ENCODE measurements around the gene PHEX. TPM values are rescaled to one million over a fixed set of nuclear protein-coding genes. Genes with fewer than 3 reads are reported as not detected.

PHEX gene
- total RNA-seq, 1 donor from 2014 or later: 1.1 TPM

DNA sequence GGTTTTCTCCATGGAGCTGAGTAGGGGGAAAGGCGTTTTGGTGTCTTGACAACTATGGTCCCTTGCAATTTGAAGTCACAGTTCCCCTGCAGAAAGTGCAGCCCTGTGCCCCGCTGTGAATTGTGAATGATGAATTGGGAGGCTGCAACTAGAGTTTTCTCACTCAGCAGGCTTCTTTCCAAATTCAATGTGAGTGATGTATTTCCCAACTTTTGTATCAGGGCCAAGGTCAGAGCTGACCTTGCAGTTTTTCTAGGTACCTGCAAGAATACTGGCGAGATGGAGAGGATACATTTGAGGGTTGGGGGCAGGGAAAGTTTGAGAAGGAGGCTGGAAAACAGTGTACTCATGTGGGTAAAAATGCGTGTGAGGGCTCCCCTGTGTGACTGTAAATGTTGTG, 11.7 kb downstream of the PHEX start:
- H3K27me3 Mint-ChIP-seq (ENCODE audit: low read depth): no peaks in the 10 kb centered on the region
- H3K4me3 Mint-ChIP-seq (ENCODE audit: unreplicated experiment): no peak overlapping the region
- TF ChIP-seq, protein P1, sequence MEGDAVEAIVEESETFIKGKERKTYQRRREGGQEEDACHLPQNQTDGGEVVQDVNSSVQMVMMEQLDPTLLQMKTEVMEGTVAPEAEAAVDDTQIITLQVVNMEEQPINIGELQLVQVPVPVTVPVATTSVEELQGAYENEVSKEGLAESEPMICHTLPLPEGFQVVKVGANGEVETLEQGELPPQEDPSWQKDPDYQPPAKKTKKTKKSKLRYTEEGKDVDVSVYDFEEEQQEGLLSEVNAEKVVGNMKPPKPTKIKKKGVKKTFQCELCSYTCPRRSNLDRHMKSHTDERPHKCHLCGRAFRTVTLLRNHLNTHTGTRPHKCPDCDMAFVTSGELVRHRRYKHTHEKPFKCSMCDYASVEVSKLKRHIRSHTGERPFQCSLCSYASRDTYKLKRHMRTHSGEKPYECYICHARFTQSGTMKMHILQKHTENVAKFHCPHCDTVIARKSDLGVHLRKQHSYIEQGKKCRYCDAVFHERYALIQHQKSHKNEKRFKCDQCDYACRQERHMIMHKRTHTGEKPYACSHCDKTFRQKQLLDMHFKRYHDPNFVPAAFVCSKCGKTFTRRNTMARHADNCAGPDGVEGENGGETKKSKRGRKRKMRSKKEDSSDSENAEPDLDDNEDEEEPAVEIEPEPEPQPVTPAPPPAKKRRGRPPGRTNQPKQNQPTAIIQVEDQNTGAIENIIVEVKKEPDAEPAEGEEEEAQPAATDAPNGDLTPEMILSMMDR (IDR thresholded peaks at IDR 0.05): no peak
- no peaks in the 10 kb centered on the region for H3K4me1 Mint-ChIP-seq (ENCODE audit: low read depth)
- peaks cover 2% of the 10 kb centered on the region for H3K36me3 Mint-ChIP-seq (ENCODE audit: low read depth)
- no peaks in the 10 kb centered on the region for H3K9me3 Mint-ChIP-seq (ENCODE audit: low read depth)
- H3K27ac Mint-ChIP-seq (ENCODE audit: unreplicated experiment): no peak overlapping the region
- no peak for DNase-seq (ENCODE audit: low spot score)

DNA sequence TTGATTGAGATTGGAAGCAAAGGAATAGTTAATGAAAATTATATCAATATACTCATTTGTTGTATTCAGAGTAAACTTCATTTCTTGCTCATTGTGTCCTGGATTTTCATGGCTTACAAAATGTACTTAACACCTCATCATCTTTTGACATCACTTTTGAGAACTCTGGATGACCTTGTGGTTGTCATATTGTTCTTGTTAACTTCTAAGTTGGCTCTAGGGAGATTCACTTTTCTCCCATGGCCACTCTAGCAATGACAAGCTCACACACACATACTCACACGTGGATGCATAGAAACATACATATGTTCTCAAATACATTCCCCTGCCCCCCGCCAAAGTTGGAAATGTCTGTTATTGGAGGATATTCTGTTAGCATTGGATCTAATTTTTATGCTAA, 15.3 kb downstream of the PHEX start:
- no peaks in the 10 kb centered on the region for H3K9me3 Mint-ChIP-seq (ENCODE audit: low read depth)
- no peak for DNase-seq (ENCODE audit: low spot score)
- H3K27me3 Mint-ChIP-seq (ENCODE audit: low read depth): no peaks in the 10 kb centered on the region
- no peak overlapping the region for H3K27ac Mint-ChIP-seq (ENCODE audit: unreplicated experiment)
- H3K36me3 Mint-ChIP-seq (ENCODE audit: low read depth): no peaks in the 10 kb centered on the region
- H3K4me3 Mint-ChIP-seq (ENCODE audit: unreplicated experiment): no peak overlapping the region
- TF ChIP-seq, protein P1 (IDR thresholded peaks at IDR 0.05): no peak
- no peaks in the 10 kb centered on the region for H3K4me1 Mint-ChIP-seq (ENCODE audit: low read depth)

DNA sequence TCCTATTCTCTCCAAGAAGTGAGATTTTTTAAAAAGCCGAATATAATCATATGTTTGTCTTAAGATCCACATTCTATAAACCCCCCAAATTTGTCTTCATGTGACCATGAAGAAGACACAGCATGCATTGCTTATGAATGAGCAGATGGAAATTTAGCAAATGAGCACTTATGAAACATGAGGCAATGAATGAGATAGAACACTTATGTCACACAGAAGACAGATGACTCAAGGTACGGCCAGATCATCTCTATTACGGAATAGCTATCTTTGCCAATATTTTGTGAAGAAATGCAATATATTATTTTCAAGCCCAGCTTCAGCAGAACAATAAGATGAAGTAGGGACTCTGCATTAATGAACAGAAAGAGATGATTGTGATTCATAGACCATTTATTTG, 21.4 kb downstream of the PHEX start:
- Mint-ChIP-seq H3K27me3 (ENCODE audit: low read depth) (no peaks in the 10 kb centered on the region), H3K9me3 (ENCODE audit: low read depth) (no peaks in the 10 kb centered on the region), H3K36me3 (ENCODE audit: low read depth) (no peaks in the 10 kb centered on the region), H3K4me1 (ENCODE audit: low read depth) (no peaks in the 10 kb centered on the region), H3K4me3 (ENCODE audit: unreplicated experiment) (no peak overlapping the region), H3K27ac (ENCODE audit: unreplicated experiment) (no peak overlapping the region)
- TF ChIP-seq, protein P1 (IDR thresholded peaks at IDR 0.05): no peak
- DNase-seq (ENCODE audit: low spot score): no peak

DNA sequence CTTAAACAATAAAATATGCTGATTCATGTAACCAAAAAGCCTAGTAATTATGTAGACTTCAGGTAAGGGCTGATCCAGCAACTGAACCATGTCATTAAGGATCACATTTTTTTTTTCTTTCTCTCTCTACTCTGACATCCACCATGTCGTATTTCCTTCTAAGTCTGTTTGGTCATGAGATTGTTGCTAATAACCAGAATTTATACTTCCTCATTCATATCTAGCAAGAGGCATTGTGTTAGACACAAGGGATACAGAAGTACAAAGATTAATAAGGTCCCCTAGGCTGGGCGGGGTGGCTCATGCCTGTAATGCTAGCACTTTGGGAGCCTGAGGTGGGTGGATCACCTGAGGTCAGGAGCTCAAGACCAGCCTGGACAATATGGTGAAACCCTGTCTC, 24.1 kb downstream of the PHEX start:
- no peak overlapping the region for H3K27ac Mint-ChIP-seq (ENCODE audit: unreplicated experiment)

DNA sequence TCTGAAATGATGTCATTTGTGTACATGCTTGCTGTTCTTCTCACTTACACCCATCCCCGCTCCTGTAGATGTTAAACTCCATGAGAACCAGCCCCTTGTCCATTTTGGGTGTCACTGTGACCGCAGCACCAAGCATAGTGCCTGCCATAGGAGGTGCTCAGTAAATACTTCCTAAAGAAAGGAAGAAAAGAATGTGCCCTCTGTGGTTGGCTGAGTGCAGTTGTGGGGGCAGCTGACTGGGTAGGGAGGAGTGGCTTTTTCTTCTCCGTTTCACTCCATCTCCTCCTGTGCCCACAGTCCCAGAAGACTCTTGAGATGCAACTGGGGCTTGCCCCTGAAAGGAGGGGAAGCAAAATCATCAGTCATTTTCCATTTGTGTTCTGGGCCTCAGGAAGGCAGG, 25.5 kb downstream of the PHEX start:
- DNase-seq (ENCODE audit: low spot score): no peak
- no peak overlapping the region for H3K4me3 Mint-ChIP-seq (ENCODE audit: unreplicated experiment)
- no peaks in the 10 kb centered on the region for H3K36me3 Mint-ChIP-seq (ENCODE audit: low read depth)
- H3K27me3 Mint-ChIP-seq (ENCODE audit: low read depth): no peaks in the 10 kb centered on the region
- H3K9me3 Mint-ChIP-seq (ENCODE audit: low read depth): no peaks in the 10 kb centered on the region
- no peak overlapping the region for H3K27ac Mint-ChIP-seq (ENCODE audit: unreplicated experiment)
- peaks cover 16% of the 10 kb centered on the region for H3K4me1 Mint-ChIP-seq (ENCODE audit: low read depth)
- TF ChIP-seq, protein P1 (IDR thresholded peaks at IDR 0.05): no peak

More for the DNA sequence above, 24.1 kb downstream of the PHEX start:
- Mint-ChIP-seq H3K4me1 (ENCODE audit: low read depth) (peaks cover 16% of the 10 kb centered on the region), H3K9me3 (ENCODE audit: low read depth) (no peaks in the 10 kb centered on the region), H3K36me3 (ENCODE audit: low read depth) (no peaks in the 10 kb centered on the region), H3K27me3 (ENCODE audit: low read depth) (no peaks in the 10 kb centered on the region), H3K4me3 (ENCODE audit: unreplicated experiment) (no peak overlapping the region)
- no peak for DNase-seq (ENCODE audit: low spot score)
- TF ChIP-seq, protein P1 (IDR thresholded peaks at IDR 0.05): no peak

Data from chondrocyte (in vitro differentiated cells).